HepG2 (cell line): ENCODE data around the gene SLC9A8. TPM values are rescaled to one million over a fixed set of nuclear protein-coding genes. Genes with fewer than 3 reads are reported as not detected.

Experiments
- ELK4 ChIP-seq: sonication (generic); formaldehyde crosslinking; IDR thresholded peaks from 2 replicates; pipeline ENCODE4 v1.9.0; 2021; ENCODE audit warnings: missing genetic modification reagents, borderline replicate concordance
- MLXIP ChIP-seq: sonication (generic); formaldehyde crosslinking; IDR thresholded peaks from 2 replicates; pipeline ENCODE4 v1.9.0; 2021; ENCODE audit warnings: missing genetic modification reagents, borderline replicate concordance
- NCOR1 ChIP-seq: fragments of 200-600 bp; sonication (generic); IDR thresholded peaks from 2 replicates; pipeline ENCODE4 v1.7.0; 2017; ENCODE audit warnings: antibody characterized with exemption, low read length, borderline replicate concordance
- polyA plus RNA-seq, 8 experiments: library from polyadenylated mRNA; depleted of rRNA in 3 of 8; stranded (reverse) in 7 of 8; unstranded in 1 of 8; fragments of >200 nt; fragmentation: Illumina TruSeq in 4 of 8; extraction: Trizol in 4 of 8; gene quantifications; 2 replicates each; pipeline versions ENCODE4 v1.2.1 to v1.2.3, GENCODE V29; 2011 to 2016; ENCODE audit warnings: low read depth in 4 of 8, missing spikeins in 1 of 8, mixed read lengths in 1 of 8; ENCODE audit not compliant: insufficient read depth in 1 of 8
- total RNA-seq, 5 experiments: library from RNA; depleted of rRNA; stranded (reverse); fragments of >200 nt; fragmentation: Illumina TruSeq; extraction: Trizol; gene quantifications; 2 replicates each; pipeline ENCODE4 v1.2.3, GENCODE V29; 2016; ENCODE audit warnings: low read depth in 1 of 5
- TF ChIP-seq, protein P1 (sequence below): sonication (generic); formaldehyde crosslinking; IDR thresholded peaks from 2 replicates; pipeline ENCODE4 v1.8.0; 2023; ENCODE audit warnings: mild to moderate bottlenecking, missing genetic modification reagents

The SLC9A8 gene
- total and polyA plus RNA-seq, 2 of the 13 experiments (the other 11 are each of a cell fraction or from before 2014, with no cell fraction given), result 4.1 to 7.4 TPM

- TF ChIP-seq MLXIP (CRISPR knock-in tag), result no peak
- TF ChIP-seq NCOR1, result no peak
- TF ChIP-seq, protein P1, sequence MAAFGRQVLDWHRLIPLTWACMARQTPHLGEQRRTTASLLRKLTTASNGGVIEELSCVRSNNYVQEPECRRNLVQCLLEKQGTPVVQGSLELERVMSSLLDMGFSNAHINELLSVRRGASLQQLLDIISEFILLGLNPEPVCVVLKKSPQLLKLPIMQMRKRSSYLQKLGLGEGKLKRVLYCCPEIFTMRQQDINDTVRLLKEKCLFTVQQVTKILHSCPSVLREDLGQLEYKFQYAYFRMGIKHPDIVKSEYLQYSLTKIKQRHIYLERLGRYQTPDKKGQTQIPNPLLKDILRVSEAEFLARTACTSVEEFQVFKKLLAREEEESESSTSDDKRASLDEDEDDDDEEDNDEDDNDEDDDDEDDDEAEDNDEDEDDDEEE (CRISPR knock-in tag), result 0 out of 2 replicates have a peak, but pooled peaks have one; percentile 38
- no peak for TF ChIP-seq ELK4 (CRISPR knock-in tag)
These were observed 45.6 kb upstream of the SLC9A8 start (continued) for GRCh38 chr20:49766979-49767521.
